Prostate gland (tissue), 2 donors: ENCODE data around the gene TGM4.

Source experiments
- POLR2A ChIP-seq: fragments of 450-650 bp; IDR thresholded peaks from one replicate; pipeline ENCODE4 v1.6.1; 2016; ENCODE audit warnings: antibody characterized with exemption, mild to moderate bottlenecking
- POLR2AphosphoS5 ChIP-seq: sonication (generic); formaldehyde crosslinking; IDR thresholded peaks from one replicate; pipeline ENCODE4 v1.6.1; 2017; ENCODE audit warnings: antibody characterized with exemption
- TF ChIP-seq, protein P1 (sequence below), 4 experiments: fragments of 200-600 bp in 2 of 4; fragments of 450-650 bp in 2 of 4; sonication (generic) in 2 of 4; IDR thresholded peaks; 1 replicate in 3 of 4; 2 replicates in 1 of 4; pipeline ENCODE4 v1.5.1; 2016 to 2019; ENCODE audit warnings: antibody characterized with exemption in 4 of 4, mild to moderate bottlenecking in 2 of 4, moderate library complexity in 2 of 4

DNA sequence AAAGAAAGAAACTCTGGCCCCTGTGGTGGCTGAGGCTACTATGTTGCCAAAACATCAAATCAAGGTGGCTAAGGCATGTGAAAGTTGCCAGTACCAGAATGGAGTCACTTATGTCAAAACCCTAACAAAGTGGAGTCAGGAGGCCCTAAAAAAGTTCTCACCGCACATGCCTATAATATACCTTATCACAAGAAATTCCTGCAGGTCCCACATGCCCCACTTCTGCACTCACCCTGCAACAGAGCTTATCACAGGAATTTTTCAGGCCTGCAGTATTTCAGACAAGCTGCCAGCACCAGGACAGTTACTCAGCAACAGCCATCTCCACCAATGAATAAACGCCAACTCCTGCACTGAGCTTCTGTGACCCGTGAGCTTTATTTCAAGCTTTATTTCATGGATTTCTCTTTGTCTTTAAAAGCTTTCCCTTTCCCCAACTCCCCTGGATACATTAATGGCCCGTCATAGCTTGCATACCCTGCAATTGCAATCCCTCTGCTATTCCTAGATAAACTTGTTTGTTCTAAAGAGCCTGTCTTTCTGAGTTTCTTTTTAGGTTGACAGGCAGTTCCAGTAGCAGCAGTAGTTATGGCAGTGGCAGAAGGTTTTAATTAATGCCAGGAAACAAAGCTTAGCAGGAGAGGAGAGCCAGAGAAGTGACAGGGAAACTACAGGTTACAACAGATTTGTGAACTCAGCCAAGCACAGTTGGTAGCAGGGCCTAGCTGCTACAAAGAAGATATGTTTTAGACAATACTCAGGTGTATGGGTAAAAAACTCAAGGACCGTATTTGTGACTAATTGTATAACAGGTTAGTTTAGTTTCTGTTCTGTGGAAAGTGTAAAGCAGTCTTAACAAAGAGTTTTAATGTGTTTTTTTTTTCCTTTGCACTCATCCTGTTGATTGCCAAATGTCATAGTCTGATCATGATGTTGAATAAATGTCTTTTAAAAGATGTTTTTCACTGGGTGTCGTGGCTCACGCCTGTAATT, 28.6 kb upstream of the TGM4 start:
- TF ChIP-seq, protein P1, sequence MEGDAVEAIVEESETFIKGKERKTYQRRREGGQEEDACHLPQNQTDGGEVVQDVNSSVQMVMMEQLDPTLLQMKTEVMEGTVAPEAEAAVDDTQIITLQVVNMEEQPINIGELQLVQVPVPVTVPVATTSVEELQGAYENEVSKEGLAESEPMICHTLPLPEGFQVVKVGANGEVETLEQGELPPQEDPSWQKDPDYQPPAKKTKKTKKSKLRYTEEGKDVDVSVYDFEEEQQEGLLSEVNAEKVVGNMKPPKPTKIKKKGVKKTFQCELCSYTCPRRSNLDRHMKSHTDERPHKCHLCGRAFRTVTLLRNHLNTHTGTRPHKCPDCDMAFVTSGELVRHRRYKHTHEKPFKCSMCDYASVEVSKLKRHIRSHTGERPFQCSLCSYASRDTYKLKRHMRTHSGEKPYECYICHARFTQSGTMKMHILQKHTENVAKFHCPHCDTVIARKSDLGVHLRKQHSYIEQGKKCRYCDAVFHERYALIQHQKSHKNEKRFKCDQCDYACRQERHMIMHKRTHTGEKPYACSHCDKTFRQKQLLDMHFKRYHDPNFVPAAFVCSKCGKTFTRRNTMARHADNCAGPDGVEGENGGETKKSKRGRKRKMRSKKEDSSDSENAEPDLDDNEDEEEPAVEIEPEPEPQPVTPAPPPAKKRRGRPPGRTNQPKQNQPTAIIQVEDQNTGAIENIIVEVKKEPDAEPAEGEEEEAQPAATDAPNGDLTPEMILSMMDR (IDR thresholded peaks at IDR 0.05): no peak
- no peak for TF ChIP-seq POLR2A
- no peak for TF ChIP-seq POLR2AphosphoS5
